Measurements from ENCODE around the gene KEAP1.

KEAP1 gene

DNA sequence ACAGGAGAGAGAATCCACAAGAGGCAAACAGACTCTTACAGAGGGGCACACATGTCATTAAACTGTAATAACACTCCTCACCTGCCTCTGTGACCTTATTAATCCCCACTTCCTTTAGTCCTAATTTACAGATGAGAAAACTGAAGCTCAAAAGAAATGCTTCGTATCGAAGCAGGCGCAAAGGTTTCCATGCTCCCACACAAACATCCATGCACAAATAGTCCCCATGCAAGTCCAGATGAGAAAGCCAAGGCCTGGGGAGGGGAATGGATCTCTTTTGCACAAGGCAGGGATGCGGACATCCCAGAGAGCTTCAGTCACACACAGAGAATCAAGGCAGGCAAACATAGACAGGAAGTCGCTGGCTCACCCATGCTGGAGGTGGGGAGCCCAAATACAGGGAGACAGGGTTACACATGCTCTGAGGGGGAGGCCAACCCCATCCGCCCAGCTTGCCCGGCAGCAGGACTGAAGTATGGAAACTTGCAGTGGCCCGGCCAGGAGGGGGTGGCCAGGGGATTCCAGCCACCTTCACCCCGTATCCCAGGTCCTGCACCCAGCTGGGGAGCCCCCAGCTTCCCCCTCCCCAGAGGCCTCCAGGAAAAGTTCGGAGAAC lies 13.6 kb upstream of the KEAP1 start:
- TF ChIP-seq, protein P1, sequence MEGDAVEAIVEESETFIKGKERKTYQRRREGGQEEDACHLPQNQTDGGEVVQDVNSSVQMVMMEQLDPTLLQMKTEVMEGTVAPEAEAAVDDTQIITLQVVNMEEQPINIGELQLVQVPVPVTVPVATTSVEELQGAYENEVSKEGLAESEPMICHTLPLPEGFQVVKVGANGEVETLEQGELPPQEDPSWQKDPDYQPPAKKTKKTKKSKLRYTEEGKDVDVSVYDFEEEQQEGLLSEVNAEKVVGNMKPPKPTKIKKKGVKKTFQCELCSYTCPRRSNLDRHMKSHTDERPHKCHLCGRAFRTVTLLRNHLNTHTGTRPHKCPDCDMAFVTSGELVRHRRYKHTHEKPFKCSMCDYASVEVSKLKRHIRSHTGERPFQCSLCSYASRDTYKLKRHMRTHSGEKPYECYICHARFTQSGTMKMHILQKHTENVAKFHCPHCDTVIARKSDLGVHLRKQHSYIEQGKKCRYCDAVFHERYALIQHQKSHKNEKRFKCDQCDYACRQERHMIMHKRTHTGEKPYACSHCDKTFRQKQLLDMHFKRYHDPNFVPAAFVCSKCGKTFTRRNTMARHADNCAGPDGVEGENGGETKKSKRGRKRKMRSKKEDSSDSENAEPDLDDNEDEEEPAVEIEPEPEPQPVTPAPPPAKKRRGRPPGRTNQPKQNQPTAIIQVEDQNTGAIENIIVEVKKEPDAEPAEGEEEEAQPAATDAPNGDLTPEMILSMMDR (IDR thresholded peaks at IDR 0.05), result no peak
- DNase-seq (ENCODE audit: low spot score), result no peak
- Histone ChIP-seq H3K27ac (no peak overlapping the region), H3K4me3 (peak overlapping the region; percentile 64)

DNA sequence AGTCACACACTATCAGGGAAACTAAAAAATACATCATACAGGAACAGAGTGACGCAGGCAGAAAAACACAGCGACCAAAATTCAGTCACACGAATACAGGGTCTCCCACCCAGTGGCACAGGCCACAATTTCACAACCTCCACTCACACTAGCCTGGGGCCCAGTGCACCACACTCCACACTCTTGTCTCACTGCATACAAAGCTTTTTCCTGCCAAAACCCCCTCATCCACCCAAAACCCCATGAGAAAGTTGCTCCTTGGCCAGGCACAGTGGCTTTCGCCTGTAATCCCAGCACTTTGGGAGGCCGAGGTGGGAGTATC lies 12.9 kb upstream of the KEAP1 start:
- Histone ChIP-seq H3K27ac (no peak overlapping the region), H3K4me3 (no peak overlapping the region)
- TF ChIP-seq, protein P1 (IDR thresholded peaks at IDR 0.05), result no peak

DNA sequence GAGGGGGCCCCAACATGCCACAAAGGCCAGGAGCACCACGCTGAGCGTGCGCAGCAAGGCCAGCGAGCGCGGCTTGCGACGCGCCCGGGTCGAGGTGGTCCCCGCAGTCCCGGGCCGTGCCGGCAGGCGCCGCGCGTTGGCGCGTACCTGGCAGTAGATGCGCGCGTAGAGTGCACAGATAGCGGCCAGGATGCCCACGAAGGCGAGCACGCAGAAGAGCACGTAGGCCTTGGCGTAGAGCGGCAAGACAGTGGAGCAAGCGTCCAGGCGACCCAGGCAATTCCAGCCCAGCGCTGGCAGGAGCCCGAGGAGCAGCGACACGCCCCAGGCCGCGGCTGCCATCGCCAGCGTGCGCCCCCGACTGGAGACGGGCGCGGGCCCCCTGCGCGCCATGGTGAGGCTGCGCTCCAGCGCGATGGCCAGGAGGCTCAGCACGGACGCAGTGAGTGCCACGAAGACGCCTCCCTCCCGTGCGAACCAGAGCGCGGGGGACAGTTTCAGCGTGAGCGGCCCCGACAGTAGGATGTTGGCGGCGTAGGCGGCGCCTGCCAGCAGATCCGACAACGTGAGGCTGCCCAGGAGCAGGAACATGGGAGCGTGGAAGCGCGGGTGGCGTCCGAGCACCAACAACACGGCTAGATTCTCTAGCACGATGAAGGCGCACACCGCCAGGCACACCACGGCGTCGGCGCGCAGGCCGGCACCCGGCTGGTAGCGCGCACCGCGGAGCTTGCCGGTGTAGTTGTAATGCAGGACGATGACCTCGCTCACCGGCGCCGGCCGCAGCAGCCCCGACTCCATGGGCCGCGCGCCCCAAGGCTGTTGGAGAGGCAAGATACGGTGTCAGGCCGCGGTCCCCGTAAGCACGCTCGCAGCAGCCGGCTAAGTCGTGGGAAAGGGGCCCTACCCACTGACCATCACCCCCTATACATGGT lies 11.3 kb upstream of the KEAP1 start:
- Histone ChIP-seq H3K4me3 (no peak overlapping the region), H3K27ac (no peak overlapping the region)
- TF ChIP-seq, protein P1 (IDR thresholded peaks at IDR 0.05), result no peak
- no peak for DNase-seq (ENCODE audit: low spot score)

More for the DNA sequence above, 12.9 kb upstream of the KEAP1 start:
- DNase-seq (ENCODE audit: low spot score), result no peak

DNA sequence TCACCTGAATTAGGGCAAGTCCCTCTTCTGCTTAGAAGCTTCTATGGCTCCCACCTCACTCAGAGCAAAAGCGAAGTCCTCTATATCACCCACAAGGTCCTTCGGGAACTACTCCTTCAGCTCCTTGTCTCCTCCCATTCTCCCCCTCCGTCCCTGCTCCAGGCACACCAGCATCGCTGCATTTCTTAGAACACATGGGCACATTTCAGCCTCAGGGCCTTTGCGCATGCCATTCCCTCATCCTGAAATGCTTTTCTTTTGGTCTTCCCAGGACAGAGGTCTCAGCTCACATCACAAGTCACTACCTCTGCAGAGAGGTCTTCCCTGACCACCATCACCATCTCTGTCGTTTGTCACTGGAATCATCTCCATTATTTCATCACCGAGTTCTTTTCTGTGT lies 10.1 kb upstream of the KEAP1 start:
- no peak overlapping the region for H3K27ac ChIP-seq
- no peak for DNase-seq (ENCODE audit: low spot score)
- H3K4me3 ChIP-seq, result no peak overlapping the region
- TF ChIP-seq, protein P1 (IDR thresholded peaks at IDR 0.05), result no peak

DNA sequence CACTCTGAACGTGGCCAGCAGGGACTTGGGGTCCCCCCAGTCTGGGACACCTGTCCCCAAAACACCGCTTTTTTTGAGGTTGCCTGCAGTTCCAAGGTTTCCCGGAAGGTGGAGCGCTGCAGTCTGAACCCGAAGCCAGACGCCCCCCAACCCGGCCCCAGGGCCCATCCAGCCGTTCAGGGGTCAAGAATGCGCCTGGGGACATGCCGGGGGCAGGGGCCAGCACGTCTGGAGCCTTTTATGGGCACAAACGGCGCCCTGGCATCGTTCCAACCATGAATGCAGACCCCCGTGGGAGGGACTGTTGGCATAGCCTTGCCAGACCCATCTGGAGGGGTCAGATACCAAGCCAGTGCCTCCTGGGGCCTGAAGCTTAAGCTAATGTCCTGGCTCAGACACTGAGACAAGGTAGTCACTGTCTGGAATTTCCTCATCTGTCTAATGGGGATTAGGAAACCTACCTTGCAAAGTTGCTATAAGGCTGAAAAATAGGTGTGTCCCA lies 7.2 kb upstream of the KEAP1 start:
- no peak overlapping the region for H3K27ac ChIP-seq

DNA sequence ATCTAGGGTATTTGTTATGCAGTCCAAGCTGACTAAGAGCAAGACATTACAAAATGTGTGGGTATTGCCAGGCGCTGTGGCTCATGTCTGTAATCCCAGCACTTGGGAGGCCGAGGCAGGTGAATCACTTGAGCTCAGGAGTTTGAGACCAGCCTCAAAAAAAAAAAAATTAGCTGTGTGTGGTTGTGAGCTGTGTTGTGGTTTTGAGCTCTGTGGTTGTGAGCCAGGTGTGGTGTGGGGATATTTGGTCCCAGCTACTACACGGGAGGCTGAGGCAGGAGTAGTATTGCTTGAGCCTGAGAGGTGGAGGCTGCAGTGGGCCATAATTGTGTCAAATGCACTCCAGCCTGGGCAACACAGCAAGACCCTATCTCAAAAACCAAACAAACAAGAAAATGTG lies 5.6 kb upstream of the KEAP1 start:
- H3K4me3 ChIP-seq, result no peak overlapping the region
- H3K27ac ChIP-seq, result no peak overlapping the region
- no peak for DNase-seq (ENCODE audit: low spot score)
- TF ChIP-seq, protein P1 (IDR thresholded peaks at IDR 0.05), result no peak

More for the DNA sequence above, 7.2 kb upstream of the KEAP1 start:
- DNase-seq (ENCODE audit: low spot score), result no peak
- TF ChIP-seq, protein P1 (IDR thresholded peaks at IDR 0.05), result peak; percentile 59
- no peak overlapping the region for H3K4me3 ChIP-seq
